Breast epithelium (tissue), 4 donors: ENCODE data around the gene TRIM59. TPM values are rescaled to one million over a fixed set of nuclear protein-coding genes. Genes with fewer than 3 reads are reported as not detected.

Experiments
- DNase-seq, 2 donors: peaks; one replicate each; pipeline ENCODE4 v3.0.0-alpha.2; 2019; ENCODE audit warnings: low spot score in 2 of 2
- H3K27ac ChIP-seq, 2 donors: fragments of 200-600 bp; sonication (generic) in 1 of 2; one replicate each; pipeline ENCODE4 v1.5.1; 2016 to 2019; ENCODE audit warnings: mild to moderate bottlenecking in 1 of 2
- H3K27me3 ChIP-seq, 2 donors: fragments of 200-600 bp; sonication (generic) in 1 of 2; one replicate each; pipeline versions ENCODE4 v1.5.1 to v1.6.0; 2017 to 2019; ENCODE audit warnings: control low read depth in 1 of 2, mild to moderate bottlenecking in 1 of 2
- H3K36me3 ChIP-seq: fragments of 200-600 bp; one replicate; pipeline ENCODE4 v1.5.1; 2019
- H3K4me1 ChIP-seq, 2 donors: fragments of 200-600 bp; sonication (generic); one replicate each; pipeline ENCODE4 v1.5.1; 2016 to 2019; ENCODE audit warnings: control low read depth in 1 of 2
- H3K4me3 ChIP-seq, 3 donors: fragments of 200-600 bp; sonication (generic); 1 replicate in 2 of 3; 2 replicates in 1 of 3; pipeline ENCODE4 v1.5.1; 2016 to 2019; ENCODE audit warnings: mild to moderate bottlenecking in 3 of 3, moderate library complexity in 2 of 3
- H3K9me3 ChIP-seq, 2 donors: fragments of 200-600 bp; sonication (generic) in 1 of 2; one replicate each; pipeline ENCODE4 v1.5.1; 2016 to 2019; ENCODE audit warnings: control low read depth in 1 of 2
- CTCF ChIP-seq, 3 donors: fragments of 450-650 bp; IDR thresholded peaks; one replicate each; pipeline ENCODE4 v1.5.1; 2016 to 2017; ENCODE audit warnings: antibody characterized with exemption in 3 of 3, mild to moderate bottlenecking in 3 of 3, moderate library complexity in 3 of 3
- POLR2A ChIP-seq: fragments of 450-650 bp; IDR thresholded peaks from one replicate; pipeline ENCODE4 v1.6.1; 2016; ENCODE audit warnings: antibody characterized with exemption, mild to moderate bottlenecking, moderate library complexity
- POLR2AphosphoS5 ChIP-seq, 3 donors: sonication (generic); formaldehyde crosslinking; IDR thresholded peaks; one replicate each; pipeline ENCODE4 v1.6.1; 2017; ENCODE audit warnings: antibody characterized with exemption in 3 of 3
- intact Hi-C: fragments of 100-400 bp; cut with DNase I; formaldehyde crosslinking; loops from one replicate; pipeline ENCODE4 v1.15.1; 2023; ENCODE audit warnings: low total_unique reads
- total RNA-seq, 3 donors: library from RNA; depleted of rRNA; stranded (reverse); fragments of >200 nt; gene quantifications; one replicate each; pipeline ENCODE4 v1.1.0, GENCODE V29; 2016

The TRIM59 gene
- total RNA-seq, 3 donors from 2014 or later: 0.64 to 5.0 (median 3.9) TPM

DNA sequence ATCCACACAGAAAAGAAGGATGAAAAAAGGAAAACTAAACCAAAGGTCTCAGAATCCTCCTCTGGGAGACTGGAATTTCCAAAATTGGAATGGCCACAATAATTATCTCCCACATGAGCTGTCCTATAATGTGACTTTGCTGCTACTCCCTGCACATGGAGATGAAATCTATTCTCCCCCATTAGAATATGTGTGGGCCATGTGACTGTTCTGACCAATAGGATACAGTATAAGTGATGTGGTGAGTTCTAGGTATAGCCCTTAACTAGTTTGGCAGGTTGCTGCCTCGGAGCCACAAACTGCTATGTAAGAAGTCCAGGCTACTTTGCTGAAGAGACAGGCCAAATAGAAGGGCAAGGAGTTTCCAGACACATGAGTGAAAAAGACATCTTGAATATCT lies 5.2 kb downstream of the TRIM59 start:
- intact Hi-C loops: no loop called here
- TF ChIP-seq POLR2A (no peak), POLR2AphosphoS5 (IDR thresholded peaks at IDR 0.05) (no peak), CTCF (IDR thresholded peaks at IDR 0.05) (no peak)
- no peaks in the 10 kb centered on the region for H3K4me1 ChIP-seq
- H3K4me3 ChIP-seq: no peak overlapping the region
- H3K27me3 ChIP-seq: no peaks in the 10 kb centered on the region
- H3K9me3 ChIP-seq: no peaks in the 10 kb centered on the region
- no peak overlapping the region for H3K27ac ChIP-seq
- H3K36me3 ChIP-seq: no peaks in the 10 kb centered on the region
- no peak for DNase-seq

DNA sequence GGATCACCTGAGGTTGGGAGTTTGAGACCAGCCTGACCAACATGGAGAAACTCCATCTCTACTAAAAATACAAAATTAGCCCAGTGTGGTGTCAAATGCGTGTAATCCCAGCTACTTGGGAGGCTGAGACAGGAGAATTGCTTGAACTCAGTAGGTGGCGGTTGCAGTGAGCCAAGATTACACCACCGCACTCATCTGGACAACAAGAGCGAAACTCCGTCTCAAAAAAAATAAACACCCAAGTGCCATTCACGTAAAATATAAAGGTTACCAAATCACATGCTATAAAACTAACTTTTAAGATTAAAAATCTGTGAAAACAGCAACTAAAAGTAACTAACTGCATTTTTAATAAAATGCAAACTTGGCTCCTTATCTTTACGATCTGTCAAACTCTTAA lies 8.9 kb downstream of the TRIM59 start:
- intact Hi-C loops: no loop called here
- Histone ChIP-seq H3K36me3 (no peaks in the 10 kb centered on the region), H3K27me3 (no peaks in the 10 kb centered on the region), H3K4me3 (no peak overlapping the region), H3K27ac (no peak overlapping the region), H3K9me3 (no peaks in the 10 kb centered on the region), H3K4me1 (no peaks in the 10 kb centered on the region)
- DNase-seq: no peak
- TF ChIP-seq POLR2A (no peak), POLR2AphosphoS5 (IDR thresholded peaks at IDR 0.05) (no peak), CTCF (IDR thresholded peaks at IDR 0.05) (no peak)

DNA sequence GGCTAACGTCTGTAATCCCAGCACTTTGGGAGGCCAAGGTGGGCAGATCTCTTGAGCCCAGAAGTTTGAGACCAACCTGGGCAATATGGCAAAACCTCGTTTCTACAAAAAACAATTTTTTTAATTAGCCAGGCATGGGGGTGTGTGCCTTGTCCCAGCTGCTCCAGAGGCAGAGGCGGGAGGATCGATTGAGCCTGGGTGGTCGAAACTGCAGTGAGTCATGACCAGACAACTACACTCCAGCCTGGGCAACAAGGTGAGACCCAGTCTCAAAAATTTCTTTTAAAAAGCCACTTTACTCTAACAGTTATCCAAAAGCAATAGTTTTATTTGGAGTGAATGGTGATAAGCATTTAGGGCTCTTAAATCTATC lies 12.5 kb downstream of the TRIM59 start:
- no peaks in the 10 kb centered on the region for H3K9me3 ChIP-seq
- intact Hi-C loops: no loop called here
- no peak for TF ChIP-seq POLR2A

GRCh38 chr3:160435747-160436146 lies 13.8 kb downstream of the TRIM59 start:
- Histone ChIP-seq H3K9me3 (no peaks in the 10 kb centered on the region), H3K4me1 (no peaks in the 10 kb centered on the region), H3K27ac (no peak overlapping the region), H3K4me3 (no peak overlapping the region), H3K27me3 (no peaks in the 10 kb centered on the region), H3K36me3 (no peaks in the 10 kb centered on the region)
- no peak for DNase-seq
- TF ChIP-seq POLR2A (no peak), CTCF (IDR thresholded peaks at IDR 0.05) (no peak), POLR2AphosphoS5 (IDR thresholded peaks at IDR 0.05) (no peak)
- intact Hi-C loops: no loop called here

More for the DNA sequence above, 12.5 kb downstream of the TRIM59 start:
- Histone ChIP-seq H3K36me3 (no peaks in the 10 kb centered on the region), H3K27ac (no peak overlapping the region), H3K4me3 (no peak overlapping the region), H3K4me1 (no peaks in the 10 kb centered on the region), H3K27me3 (no peaks in the 10 kb centered on the region)
- DNase-seq: no peak

DNA sequence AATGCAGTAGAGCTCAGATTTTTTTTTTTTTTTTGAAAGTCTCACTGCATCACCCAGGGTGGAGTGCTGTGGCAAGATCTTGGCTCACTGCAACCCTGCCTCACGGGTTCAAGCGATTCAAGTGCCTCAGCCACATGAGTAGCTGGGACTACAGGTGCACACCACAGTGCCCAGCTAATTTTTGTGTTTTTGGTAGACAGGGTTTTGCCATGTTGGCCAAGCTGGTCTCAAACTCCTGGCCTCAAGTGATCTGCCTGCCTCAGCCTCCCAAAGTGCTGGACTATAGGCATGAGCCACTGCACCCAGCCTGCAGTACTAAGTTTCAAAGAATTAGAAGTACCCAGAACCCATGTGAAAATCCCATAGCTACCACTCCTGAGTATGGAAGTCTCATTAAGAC lies 14.5 kb downstream of the TRIM59 start:
- intact Hi-C loops: no loop called here

More for the DNA sequence above, 14.5 kb downstream of the TRIM59 start:
- H3K36me3 ChIP-seq: no peaks in the 10 kb centered on the region
- no peaks in the 10 kb centered on the region for H3K9me3 ChIP-seq
- no peaks in the 10 kb centered on the region for H3K4me1 ChIP-seq
- TF ChIP-seq CTCF (IDR thresholded peaks at IDR 0.05) (no peak), POLR2A (no peak), POLR2AphosphoS5 (IDR thresholded peaks at IDR 0.05) (no peak)
- H3K4me3 ChIP-seq: no peak overlapping the region
- no peaks in the 10 kb centered on the region for H3K27me3 ChIP-seq
- no peak for DNase-seq
- no peak overlapping the region for H3K27ac ChIP-seq
